Measurements from ENCODE around the gene EXOC3.

The EXOC3 gene

DNA sequence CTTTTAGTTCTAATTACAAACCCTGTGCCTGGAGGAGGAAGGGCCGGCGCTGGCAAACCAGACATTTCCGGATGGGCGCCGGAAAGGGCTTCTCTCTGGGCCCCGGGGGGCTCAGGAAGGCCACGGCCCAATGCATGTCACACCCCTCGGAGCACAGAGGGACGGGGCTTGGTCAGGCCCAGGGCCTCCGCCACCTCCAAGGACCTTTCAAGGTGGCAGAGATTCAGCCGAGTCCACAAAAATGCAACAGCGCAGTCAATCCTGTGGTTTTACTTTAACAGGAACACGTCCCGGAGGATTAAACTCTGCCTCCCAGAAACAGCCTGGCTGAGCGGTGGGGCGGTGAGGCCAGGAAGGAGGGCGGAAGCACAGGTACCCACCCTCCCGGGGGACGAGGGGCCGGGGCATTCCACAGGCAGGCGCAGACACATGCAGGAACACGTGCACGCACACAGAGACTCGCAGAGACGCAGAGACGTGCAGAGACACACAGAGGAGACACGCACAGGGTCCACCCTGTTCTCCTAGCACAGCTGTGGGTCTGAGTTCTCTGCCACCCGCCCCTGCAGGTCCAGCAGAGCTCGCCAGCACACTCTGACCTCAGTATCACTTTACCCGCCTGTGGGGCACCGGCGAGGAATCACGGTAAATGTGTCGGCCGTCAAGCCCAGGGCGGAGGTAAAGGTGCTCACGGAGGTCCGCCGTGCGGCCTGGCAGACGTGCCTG, 58.3 kb downstream of the EXOC3 start:
- POLR2A ChIA-PET = no interaction called here
- CTCF ChIA-PET = no interaction called here
- TF ChIP-seq TARDBP (IDR thresholded peaks at IDR 0.05) (no peak), LEF1 (IDR thresholded peaks at IDR 0.05; ENCODE audit: borderline replicate concordance) (no peak), FOXM1 (IDR thresholded peaks at IDR 0.05; ENCODE audit: borderline replicate concordance) (no peak), SP1 (IDR thresholded peaks at IDR 0.05) (no peak), FOXK2 (IDR thresholded peaks at IDR 0.05) (no peak), BHLHE40 (IDR thresholded peaks at IDR 0.05; ENCODE audit: borderline replicate concordance) (no peak), HDGF (IDR thresholded peaks at IDR 0.05; ENCODE audit: borderline replicate concordance) (no peak), CTBP1 (IDR thresholded peaks at IDR 0.05; ENCODE audit: borderline replicate concordance) (no peak), FOXA1 (IDR thresholded peaks at IDR 0.05) (no peak), ELF4 (IDR thresholded peaks at IDR 0.05) (no peak), PKNOX1 (IDR thresholded peaks at IDR 0.05) (no peak), ARNT (IDR thresholded peaks at IDR 0.05) (no peak), ZNF384 (IDR thresholded peaks at IDR 0.05) (no peak), L3MBTL2 (conservative IDR thresholded peaks at IDR 0.05) (no peak), SUZ12 (IDR thresholded peaks at IDR 0.05) (no peak)
- no peak for DNase-seq (ENCODE audit: extremely low spot score)

DNA sequence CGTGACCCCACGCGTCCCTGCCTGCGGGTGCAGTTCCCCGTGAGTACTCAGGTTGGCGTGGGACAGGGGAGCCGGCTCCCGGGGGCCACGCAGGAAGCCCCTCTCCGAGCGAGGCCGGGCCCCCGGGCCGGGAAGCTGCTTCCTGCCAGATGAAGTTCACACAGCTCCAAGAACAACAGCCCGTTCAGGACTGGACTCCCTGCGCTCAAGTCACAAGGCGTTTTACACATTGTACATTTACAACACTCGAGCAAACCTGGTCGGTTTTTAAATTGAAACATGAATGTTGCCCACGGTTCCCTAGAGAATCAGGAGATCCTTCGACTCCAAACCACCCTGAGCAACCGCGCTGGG, 58.8 kb downstream of the EXOC3 start:
- DNase-seq (ENCODE audit: extremely low spot score) = no peak
- CTCF ChIA-PET = no interaction called here
- no peak for TF ChIP-seq TARDBP (IDR thresholded peaks at IDR 0.05)
- TF ChIP-seq ARNT (IDR thresholded peaks at IDR 0.05) = no peak
- TF ChIP-seq BHLHE40 (IDR thresholded peaks at IDR 0.05; ENCODE audit: borderline replicate concordance) = no peak
- TF ChIP-seq PKNOX1 (IDR thresholded peaks at IDR 0.05) = no peak
- no peak for TF ChIP-seq FOXK2 (IDR thresholded peaks at IDR 0.05)
- TF ChIP-seq LEF1 (IDR thresholded peaks at IDR 0.05; ENCODE audit: borderline replicate concordance) = no peak
- TF ChIP-seq SP1 (IDR thresholded peaks at IDR 0.05) = no peak
- TF ChIP-seq L3MBTL2 (conservative IDR thresholded peaks at IDR 0.05) = no peak
- no peak for TF ChIP-seq NFRKB (IDR thresholded peaks at IDR 0.05)
- TF ChIP-seq ZNF384 (IDR thresholded peaks at IDR 0.05) = no peak
- TF ChIP-seq ELF4 (IDR thresholded peaks at IDR 0.05) = no peak
- no peak for TF ChIP-seq FOXA1 (IDR thresholded peaks at IDR 0.05)
- no peak for TF ChIP-seq CTBP1 (IDR thresholded peaks at IDR 0.05; ENCODE audit: borderline replicate concordance)
- TF ChIP-seq HDGF (IDR thresholded peaks at IDR 0.05; ENCODE audit: borderline replicate concordance) = no peak
- POLR2A ChIA-PET = no interaction called here

- TF ChIP-seq PKNOX1 (IDR thresholded peaks at IDR 0.05) (no peak), HDGF (IDR thresholded peaks at IDR 0.05; ENCODE audit: borderline replicate concordance) (no peak), SUZ12 (IDR thresholded peaks at IDR 0.05) (no peak), CTBP1 (IDR thresholded peaks at IDR 0.05; ENCODE audit: borderline replicate concordance) (no peak), L3MBTL2 (conservative IDR thresholded peaks at IDR 0.05) (no peak), NFRKB (IDR thresholded peaks at IDR 0.05) (no peak), ZNF384 (IDR thresholded peaks at IDR 0.05) (no peak), ELF4 (IDR thresholded peaks at IDR 0.05) (no peak), LEF1 (IDR thresholded peaks at IDR 0.05; ENCODE audit: borderline replicate concordance) (no peak), FOXA1 (IDR thresholded peaks at IDR 0.05) (no peak), FOXM1 (IDR thresholded peaks at IDR 0.05; ENCODE audit: borderline replicate concordance) (no peak), TARDBP (IDR thresholded peaks at IDR 0.05) (no peak)
- ChIA-PET POLR2A (no interaction called here), CTCF (no interaction called here)
- no peak for DNase-seq (ENCODE audit: extremely low spot score)
These were observed 59.5 kb downstream of the EXOC3 start for GRCh38 chr5:502325-503079.

DNA sequence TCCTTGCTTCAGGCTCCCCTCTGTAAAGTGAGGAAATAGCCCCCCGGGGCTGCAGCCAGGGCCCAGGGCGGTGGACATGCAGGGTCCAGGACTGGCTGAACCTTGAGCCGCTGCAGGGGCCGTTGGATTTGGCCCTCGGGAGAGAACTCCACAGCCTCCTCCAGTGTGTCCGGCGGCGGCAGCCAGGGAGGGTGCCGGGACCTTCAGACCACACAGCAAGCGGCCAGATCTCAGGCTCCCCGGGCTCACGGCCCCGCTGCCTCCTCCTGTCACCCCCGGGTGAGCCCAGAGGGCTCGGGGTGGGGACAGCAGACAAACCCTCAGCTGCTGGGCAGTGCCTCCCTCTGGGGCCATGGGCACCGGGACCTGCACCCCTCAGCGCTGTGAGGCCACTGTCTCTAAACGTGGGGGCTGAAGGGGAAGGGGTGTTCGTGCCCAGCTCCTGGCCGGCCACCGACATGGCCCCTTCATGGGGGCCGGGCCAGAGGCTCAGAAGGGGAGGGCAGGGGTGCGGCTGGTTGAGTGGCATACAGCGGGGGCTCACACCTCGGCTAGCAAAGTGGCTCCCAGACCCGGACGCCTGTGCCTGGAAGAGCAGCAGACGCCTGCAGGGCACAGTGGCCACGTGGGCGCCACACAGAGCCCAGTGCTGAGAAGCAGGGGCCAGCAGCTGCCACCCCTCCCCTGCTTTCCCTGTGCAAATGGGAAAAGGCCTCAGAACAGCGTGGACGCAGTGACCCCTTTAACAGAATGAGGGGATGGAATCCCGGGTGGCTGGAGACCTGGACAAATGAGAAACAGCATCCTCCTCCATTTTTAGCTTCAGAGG, 61.6 kb downstream of the EXOC3 start:
- TF ChIP-seq FOXM1 (IDR thresholded peaks at IDR 0.05; ENCODE audit: borderline replicate concordance) (no peak), PKNOX1 (IDR thresholded peaks at IDR 0.05) (no peak), ELF4 (IDR thresholded peaks at IDR 0.05) (no peak), SP1 (IDR thresholded peaks at IDR 0.05) (no peak), L3MBTL2 (conservative IDR thresholded peaks at IDR 0.05) (no peak), HDGF (IDR thresholded peaks at IDR 0.05; ENCODE audit: borderline replicate concordance) (no peak), FOXA1 (IDR thresholded peaks at IDR 0.05) (no peak), BHLHE40 (IDR thresholded peaks at IDR 0.05; ENCODE audit: borderline replicate concordance) (no peak), ARNT (IDR thresholded peaks at IDR 0.05) (no peak), SUZ12 (IDR thresholded peaks at IDR 0.05) (no peak), FOXK2 (IDR thresholded peaks at IDR 0.05) (no peak), ZNF384 (IDR thresholded peaks at IDR 0.05) (no peak), TARDBP (IDR thresholded peaks at IDR 0.05) (no peak), LEF1 (IDR thresholded peaks at IDR 0.05; ENCODE audit: borderline replicate concordance) (no peak), CTBP1 (IDR thresholded peaks at IDR 0.05; ENCODE audit: borderline replicate concordance) (no peak), NFRKB (IDR thresholded peaks at IDR 0.05) (no peak)
- no peak for DNase-seq (ENCODE audit: extremely low spot score)
- ChIA-PET POLR2A (no interaction called here), CTCF (no interaction called here)
